OCI-M1 (cell line): ENCODE data around the gene SEPTIN5.
"Not testable (repeated sequence)": the region's sequence is repeated elsewhere in the genome, so short reads cannot be mapped to it uniquely, and the experiment has no call there.

Source experiments
- DNase-seq: peaks from one replicate; lab custom pipeline; 2025; lab: John Stamatoyannopoulos, UW

SEPTIN5 gene

GRCh38 chr22:19720150-19720827 is 6.0 kb downstream of the SEPTIN5 start:
- no peak for DNase-seq

- no peak for DNase-seq
These were observed 6.7 kb downstream of the SEPTIN5 start for GRCh38 chr22:19720999-19721329.

GRCh38 chr22:19721330-19722177 is 7.3 kb downstream of the SEPTIN5 start:
- no peak for DNase-seq

- DNase-seq: no peak
These were observed 8.1 kb downstream of the SEPTIN5 start for GRCh38 chr22:19722178-19722981.

- no peak for DNase-seq
These were observed 8.6 kb downstream of the SEPTIN5 start for GRCh38 chr22:19722982-19723231.

- DNase-seq: peak; percentile 98
These were observed 9.1 kb downstream of the SEPTIN5 start, which contains the start of gene GP1BB for GRCh38 chr22:19723232-19723982. Gene GP1BB, plus strand, starts transcription at chr22:19723539. Its CDS starts 31 bp downstream, at chr22:19723570.

- DNase-seq: peak; percentile 92
These were observed 9.9 kb downstream of the SEPTIN5 start for GRCh38 chr22:19723983-19724827.

GRCh38 chr22:19724927-19725661 is 10.8 kb downstream of the SEPTIN5 start:
- no peak for DNase-seq

GRCh38 chr22:19726064-19726788 is 11.9 kb downstream of the SEPTIN5 start:
- DNase-seq: not testable (repeated sequence)

GRCh38 chr22:19727310-19728150 is 13.2 kb downstream of the SEPTIN5 start:
- no peak for DNase-seq

- DNase-seq: no peak
These were observed 14.0 kb downstream of the SEPTIN5 start for GRCh38 chr22:19728271-19728670.

- DNase-seq: no peak
These were observed 14.5 kb downstream of the SEPTIN5 start for GRCh38 chr22:19728836-19729235.

- no peak for DNase-seq
These were observed 15.2 kb downstream of the SEPTIN5 start for GRCh38 chr22:19729507-19729906.

- DNase-seq: no peak
These were observed 15.9 kb downstream of the SEPTIN5 start for GRCh38 chr22:19730198-19730597.

- peak; percentile 95 for DNase-seq
These were observed 16.5 kb downstream of the SEPTIN5 start for GRCh38 chr22:19730655-19731360.

- DNase-seq: no peak
These were observed 17.2 kb downstream of the SEPTIN5 start for GRCh38 chr22:19731361-19732135.

GRCh38 chr22:19732403-19733113 is 18.3 kb downstream of the SEPTIN5 start:
- no peak for DNase-seq
